HTERT RPE-1 (cell line): ENCODE measurements around the gene CSNK2A3.

Experiments used
- in situ Hi-C: fragments of 300-500 bp; cut with MboI; formaldehyde crosslinking; loops from 4 replicates; pipeline ENCODE4 v1.14.3; 2020; ENCODE audit warnings: low sequenced_read_pairs

CSNK2A3 gene

DNA sequence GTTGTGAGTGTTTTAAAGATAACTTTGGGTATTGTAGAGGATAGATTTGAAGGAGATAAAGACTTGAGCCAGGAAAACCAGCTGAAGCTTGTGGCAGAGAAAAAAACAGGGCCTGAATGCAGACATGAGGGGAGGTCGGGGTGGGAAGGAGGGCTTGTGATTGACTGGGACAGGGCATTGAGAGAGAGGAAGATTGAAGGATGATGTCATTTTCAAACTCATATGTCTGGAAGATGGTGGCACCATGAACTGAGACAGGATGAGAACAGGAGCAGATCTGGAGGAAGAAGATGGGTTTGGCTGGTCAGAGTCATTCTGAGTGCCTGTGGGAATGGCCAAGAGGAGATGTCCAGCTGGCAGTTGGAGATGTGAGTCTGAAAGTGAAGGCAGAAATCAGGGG is 14.7 kb downstream of the CSNK2A3 start:
- in situ Hi-C loops = no loop called here

GRCh38 chr11:11336664-11337063 is 16.4 kb downstream of the CSNK2A3 start:
- in situ Hi-C loops = no loop called here

DNA sequence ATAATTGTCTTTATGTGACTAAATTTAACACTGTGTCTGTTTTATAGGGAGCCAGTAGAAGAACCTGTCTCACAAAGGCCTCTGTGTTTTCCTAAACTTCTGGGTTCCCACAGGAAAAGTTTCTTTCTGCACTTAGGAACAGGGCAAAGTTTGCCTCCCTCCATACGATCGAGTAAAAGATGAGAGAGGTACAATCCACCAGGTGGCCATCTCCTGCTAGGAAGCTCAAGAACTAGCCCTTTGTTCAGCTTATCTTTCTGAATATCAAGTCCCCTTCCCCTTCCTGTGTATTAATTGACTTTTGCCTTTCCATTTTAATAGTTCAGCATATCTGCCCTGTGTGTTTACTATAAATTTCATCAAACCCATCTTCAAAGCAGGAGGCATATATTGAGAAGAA is 18.0 kb downstream of the CSNK2A3 start:
- in situ Hi-C loops = no loop called here

- in situ Hi-C loops = no loop called here
Measured at GRCh38 chr11:11334607-11335006, 18.4 kb downstream of the CSNK2A3 start.

DNA sequence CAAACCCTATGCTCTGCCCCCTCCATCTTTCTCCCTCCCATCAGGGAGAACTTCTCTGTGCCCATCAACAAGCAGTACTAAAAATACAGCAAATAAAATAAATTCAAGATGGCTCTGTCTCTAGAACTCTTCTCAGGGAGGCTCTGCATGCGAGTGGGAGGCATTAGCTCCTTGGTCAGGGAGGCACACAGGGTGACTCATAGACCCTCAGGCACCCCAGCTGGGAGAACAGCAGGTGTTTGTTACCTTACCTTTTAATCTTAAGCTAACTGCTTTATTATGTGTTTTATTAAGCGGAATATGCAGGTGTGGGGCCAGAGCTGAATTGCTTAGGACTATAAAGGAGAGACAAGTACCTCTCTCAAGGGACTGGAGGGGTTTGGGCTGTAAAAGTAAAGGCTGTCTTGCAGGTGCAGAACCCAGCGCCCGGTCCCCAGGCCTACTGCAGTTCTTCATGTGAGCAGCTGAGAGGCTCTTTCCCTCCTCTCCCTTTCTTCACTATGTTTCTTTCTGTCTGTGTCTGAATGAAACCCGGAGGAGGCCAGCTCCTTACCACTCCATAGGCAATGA is 20.8 kb downstream of the CSNK2A3 start:
- in situ Hi-C loops = no loop called here

- in situ Hi-C loops = no loop called here
Measured at GRCh38 chr11:11329062-11329806, 23.8 kb downstream of the CSNK2A3 start.

GRCh38 chr11:11324090-11324489 is 29.0 kb downstream of the CSNK2A3 start:
- in situ Hi-C loops = no loop called here

DNA sequence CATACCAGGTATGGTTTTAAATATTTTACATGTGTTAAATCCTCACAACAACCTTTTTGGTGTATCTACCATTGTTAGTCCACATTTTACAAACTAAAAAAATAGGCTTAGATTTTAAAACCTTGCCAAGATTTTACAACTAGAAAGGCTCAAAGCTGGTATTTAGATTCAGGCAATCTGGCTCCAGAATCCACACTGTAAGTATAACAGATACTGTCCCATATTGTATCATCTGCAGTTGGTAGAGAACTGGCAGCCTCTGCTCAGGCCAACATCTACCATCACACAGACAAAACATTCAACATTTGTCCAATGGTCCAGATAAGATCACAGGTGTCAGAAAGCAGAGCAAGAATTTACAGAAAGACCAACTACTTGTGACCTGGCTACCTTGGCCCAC is 30.9 kb downstream of the CSNK2A3 start:
- in situ Hi-C loops = no loop called here

GRCh38 chr11:11320825-11321224 is 32.2 kb downstream of the CSNK2A3 start:
- in situ Hi-C loops = no loop called here

GRCh38 chr11:11318961-11319360 is 34.1 kb downstream of the CSNK2A3 start:
- in situ Hi-C loops = no loop called here

GRCh38 chr11:11318461-11318860 is 34.6 kb downstream of the CSNK2A3 start:
- in situ Hi-C loops = no loop called here

GRCh38 chr11:11316651-11317230 is 36.3 kb downstream of the CSNK2A3 start:
- in situ Hi-C loops = no loop called here

- in situ Hi-C loops = no loop called here
Measured at GRCh38 chr11:11313902-11314692, 39.0 kb downstream of the CSNK2A3 start.

DNA sequence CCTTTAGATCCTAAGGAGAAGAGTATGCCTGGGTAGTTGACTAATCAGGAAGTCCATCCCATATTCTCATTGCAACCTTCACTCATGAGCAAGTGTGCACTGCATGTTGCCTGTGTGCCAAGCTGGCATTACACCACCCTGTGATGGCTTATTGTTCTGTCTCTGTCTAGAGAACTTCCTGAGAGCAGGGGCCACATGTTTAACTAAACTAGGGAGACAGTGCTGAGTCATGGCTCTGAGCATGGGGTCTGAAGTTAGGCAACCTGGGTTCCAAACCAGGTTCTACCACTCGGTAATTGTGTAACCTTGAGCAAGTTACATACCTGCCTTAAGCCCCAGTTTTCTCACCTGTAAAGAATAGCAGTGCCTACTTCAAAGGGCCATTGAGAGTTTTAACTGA is 39.6 kb downstream of the CSNK2A3 start:
- in situ Hi-C loops = no loop called here

DNA sequence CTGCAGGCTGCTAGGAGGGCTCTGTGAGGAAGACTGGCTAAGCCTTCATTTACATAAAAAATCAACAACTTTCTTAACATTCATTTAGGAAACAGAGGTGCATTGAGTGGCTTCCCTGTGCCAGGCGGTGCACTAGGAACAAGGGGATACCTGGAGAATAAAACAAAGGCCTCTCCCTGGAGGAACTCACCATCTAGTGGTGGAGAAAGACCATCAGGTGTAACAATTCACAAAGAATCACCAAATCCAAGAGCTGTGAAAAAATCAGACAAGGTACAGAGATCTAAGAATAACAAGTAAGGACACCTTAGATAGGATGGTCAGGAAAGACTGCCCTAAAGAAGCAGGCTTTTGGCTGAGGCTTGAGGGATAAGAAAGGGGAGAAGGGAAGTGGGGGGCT is 40.3 kb downstream of the CSNK2A3 start:
- in situ Hi-C loops = no loop called here

- in situ Hi-C loops = no loop called here
Measured at GRCh38 chr11:11311169-11311568, 41.9 kb downstream of the CSNK2A3 start.

GRCh38 chr11:11309906-11310305 is 43.1 kb downstream of the CSNK2A3 start:
- in situ Hi-C loops = no loop called here

- in situ Hi-C loops = no loop called here
Measured at GRCh38 chr11:11308249-11308648, 44.8 kb downstream of the CSNK2A3 start.

DNA sequence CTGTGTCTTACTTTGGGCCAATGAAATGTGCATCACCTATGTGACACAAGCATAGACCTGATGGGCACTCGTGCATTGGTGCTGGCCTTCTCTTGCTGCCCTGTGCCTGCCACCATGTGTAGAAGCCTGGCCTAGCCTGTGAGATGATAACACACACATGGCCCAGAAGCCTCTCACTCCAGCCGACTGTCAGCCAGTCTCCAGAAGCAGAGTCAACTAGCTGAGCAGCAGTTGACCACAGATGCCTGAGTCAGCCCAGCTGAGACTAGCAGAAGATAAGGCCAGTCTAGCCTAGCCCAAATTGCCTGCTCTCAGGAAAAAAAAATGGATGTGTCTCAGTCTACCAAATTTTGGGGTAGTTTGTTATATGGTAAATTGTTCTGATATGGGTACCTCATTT is 46.2 kb downstream of the CSNK2A3 start:
- in situ Hi-C loops = no loop called here

DNA sequence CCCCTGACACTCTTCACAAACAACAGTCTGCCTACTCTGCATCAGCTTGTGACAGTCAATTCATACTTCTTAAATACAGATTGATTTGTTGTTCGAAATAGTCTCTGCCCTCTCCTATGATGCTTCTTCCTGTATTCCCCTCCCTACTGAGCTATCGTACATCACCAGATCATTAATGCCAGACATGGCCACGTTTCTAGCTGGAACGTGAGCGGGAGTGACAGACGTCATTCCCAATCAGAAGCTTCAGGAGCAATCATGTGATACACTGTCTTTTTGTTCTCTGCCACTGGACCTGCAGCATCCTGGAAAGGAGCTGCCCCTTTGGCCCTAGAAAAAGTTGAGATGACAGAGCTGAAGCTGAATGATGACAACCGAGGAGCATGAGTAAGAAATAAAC is 48.5 kb downstream of the CSNK2A3 start:
- in situ Hi-C loops = no loop called here

DNA sequence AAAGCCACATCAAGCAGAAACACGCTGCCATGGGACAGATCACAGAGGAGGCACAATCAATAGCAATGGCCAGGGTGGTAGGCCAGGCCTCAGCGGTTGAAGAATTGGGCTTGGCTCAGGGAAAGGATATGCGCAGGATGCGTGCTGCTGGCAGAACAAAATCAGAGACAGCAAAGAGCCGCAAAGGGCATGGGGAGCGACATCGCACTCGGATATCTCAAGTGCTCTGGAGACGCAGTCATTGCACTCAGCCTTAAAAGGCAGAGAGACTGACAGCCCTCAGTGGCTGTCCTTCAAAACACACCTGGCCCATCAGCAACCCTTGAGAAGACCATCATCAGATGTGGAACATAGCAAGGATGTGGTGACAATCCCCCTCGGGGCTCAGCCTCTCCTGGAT is 50.5 kb downstream of the CSNK2A3 start:
- in situ Hi-C loops = no loop called here
